GM18870 (cell line): ENCODE measurements around the gene CUEDC1.
A peak's percentile ranks its signal among the peaks of the same experiment; 100 is the strongest.
"Not testable (repeated sequence)": the region's sequence is repeated elsewhere in the genome, so short reads cannot be mapped to it uniquely, and the experiment has no call there.

Experiments used
- ATAC-seq: cut with Tn5 transposase; IDR thresholded peaks from one replicate; pipeline ENCODE4 v1.9.1; 2021; ENCODE audit warnings: moderate library complexity; ENCODE audit not compliant: unreplicated experiment

The CUEDC1 gene

DNA sequence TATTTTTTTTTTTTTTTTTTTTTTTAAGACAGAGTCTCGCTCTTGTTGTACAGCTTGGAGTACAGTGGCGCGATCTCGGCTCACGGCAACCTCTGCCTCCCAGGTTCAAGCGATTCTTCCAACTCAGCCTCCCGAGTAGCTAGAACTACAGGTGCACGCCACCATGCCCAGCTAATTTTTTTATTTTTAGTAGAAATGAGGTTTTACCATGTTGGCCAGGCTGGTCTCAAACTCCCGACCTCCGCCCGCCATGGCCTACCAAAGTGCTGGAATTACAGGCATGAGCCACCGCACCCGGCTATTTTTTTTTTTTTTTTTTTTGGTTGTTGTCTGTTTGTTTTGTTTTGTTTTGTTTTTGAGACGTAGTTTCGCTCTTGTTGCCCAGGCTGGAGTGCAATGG, 3.2 kb upstream of the CUEDC1 start:
- ATAC-seq, result not testable (repeated sequence)

DNA sequence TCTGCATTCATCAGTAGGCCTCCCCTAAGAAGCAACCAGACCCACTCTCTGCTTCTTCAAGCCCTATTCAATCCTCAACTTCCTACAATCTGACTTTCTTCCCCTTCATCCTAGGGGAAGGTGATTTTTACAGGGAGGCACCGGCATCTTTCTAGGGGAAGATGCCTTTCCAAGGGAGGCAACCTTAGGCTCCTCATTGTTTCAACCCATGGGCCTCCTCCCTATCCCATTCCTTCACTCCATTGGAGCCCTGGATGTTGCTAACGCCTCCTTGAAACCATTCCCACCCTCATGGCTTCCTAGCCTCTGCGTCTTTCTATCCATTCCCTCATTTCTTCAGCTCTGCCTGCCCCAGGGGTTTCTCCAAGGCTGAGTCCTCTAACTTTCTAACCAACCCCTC, 2.7 kb upstream of the CUEDC1 start:
- no peak for ATAC-seq

DNA sequence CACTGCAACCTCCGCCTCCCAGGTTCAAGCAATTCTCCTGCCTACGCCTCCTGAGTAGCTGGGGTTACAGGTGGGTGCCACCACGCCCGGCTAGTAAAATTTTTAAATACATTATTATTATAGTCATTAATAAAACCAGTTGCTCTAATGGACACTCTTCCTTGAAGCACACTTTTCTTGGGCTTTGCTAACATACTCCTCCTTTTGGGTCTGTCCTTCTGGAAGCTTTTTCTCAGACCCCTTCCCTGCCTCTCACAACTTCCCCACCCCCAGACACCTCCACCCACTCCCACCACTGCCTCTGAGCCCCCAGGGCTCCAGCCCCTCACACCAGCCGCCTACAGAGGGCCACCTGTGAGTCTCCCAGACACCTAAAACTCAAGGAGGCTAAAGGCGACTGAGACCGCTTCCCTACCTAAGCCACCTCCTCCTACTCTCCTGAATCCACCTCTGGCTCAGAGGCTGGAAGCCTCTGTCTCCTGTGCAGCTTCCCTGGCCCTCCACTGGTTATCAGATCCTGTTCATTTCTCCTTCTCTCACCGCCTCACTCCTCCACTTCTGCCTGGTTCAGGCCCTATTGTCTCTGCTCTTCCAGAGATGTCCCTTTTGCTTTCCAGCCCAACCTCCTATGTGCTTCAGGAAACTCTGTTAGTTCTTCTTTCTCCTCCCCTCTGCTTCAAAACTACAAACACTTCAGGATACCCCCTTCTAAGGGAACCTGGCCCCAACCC, 2.1 kb upstream of the CUEDC1 start:
- ATAC-seq, result no peak

DNA sequence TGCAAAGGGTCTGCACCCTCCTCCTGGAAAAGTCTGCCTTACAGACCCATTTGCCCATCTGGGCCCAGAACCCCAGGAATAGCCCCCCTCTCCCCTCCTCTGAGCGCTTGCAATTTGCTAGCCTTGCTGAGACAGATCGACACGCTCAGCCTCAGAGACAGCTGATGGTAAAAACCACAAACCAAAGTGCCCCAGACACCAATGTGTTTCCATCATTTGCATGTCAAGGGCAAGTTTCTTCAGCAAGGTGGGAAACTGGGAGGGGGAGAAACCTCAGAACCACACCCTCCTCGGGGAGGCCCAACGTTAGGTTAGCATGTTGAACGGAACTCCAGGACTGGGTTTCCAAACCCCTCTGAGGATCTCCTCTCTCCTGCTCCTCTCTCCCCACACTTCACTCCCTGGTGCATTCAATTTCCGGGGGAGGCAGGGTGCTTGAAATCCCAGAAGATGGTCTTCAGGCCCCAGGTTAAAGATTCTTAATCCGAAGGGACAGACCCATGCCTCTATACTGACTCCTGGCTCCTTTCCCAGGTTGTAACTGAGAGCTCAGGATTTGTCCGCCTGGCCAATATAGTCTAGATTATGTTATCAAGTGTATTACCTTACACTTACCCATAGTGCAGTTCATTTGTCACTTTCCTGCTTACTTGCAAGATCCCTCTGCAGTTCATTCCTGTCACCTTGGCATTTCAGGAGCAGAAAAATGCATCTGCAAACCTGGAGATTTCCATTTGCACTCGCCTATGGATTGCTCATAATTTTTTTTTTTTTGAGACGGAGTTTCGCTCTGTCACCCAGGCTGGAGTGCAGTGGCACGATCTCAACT, 1.3 kb upstream of the CUEDC1 start:
- ATAC-seq, result peak; percentile 62

DNA sequence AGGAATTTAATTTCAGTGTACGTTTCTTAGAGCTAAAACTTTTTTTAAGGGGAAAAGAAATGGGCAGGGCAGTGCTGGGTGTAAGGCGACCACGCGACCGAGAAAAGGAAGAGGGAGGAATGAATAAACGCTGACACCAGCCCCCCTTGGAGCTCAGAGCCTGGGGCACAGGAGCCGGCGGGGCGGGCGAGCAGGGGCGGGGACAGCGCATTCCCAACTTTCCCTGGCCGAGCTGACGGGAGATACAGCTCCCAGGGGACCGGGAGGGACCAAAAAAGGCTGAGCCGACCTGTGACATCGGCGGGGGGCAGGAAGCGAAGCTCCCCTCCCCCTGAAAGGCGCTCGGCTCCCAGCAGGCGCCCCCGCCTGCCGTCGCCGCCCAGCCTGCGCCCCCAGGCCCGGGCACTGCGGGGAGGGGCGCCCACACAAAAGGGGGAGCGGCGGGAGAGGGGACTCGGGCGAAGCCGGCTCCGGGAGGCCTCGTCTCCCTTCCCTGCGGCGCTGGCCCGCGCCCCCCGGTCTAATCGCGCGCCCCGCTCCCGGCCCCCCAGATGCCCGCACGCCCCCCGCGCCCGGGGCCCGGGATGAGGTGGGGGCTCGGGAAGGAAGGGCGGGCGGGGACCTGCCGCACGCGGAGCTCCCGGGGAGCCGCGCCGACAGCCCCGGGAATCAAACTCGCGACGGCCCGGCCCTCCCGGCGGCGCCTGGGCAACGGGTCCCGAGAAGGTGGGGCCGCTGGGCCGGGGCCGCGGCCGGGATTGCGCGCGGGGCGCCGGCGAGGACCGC, 622 bp downstream of the CUEDC1 start:
- no peak for ATAC-seq

DNA sequence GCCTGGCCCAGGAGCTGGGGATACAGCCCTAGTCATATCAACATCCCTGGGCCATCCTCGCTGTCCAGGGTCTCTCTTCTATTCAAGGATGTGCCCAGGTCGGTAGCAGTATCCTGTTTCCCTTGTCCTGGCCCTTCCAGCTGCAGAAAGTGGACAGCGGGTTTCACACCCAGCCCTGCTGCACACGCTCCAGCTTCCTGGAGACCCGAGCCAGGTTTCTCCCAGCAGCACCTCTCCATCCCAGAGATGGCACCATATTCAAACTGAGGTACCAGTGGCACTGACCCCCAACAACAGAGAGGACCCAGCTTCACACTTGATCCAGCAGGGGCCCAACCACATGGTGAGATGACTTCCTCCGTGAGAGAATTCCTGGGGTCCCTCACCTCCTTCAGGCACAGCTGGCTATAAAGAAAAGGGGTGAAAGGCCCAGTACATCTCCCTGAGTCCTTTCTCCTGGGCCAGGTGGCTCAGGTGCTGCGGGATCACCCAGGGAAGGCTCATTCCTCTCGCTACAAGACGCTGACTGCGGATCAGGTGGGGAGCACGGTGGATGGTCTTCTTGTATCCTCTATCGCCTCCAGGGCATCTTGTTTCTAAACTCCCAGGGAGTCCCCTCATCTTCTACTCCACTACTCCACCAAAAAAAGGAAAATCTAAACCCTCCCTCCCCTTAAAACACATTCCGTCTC, 1.4 kb downstream of the CUEDC1 start:
- ATAC-seq, result no peak

DNA sequence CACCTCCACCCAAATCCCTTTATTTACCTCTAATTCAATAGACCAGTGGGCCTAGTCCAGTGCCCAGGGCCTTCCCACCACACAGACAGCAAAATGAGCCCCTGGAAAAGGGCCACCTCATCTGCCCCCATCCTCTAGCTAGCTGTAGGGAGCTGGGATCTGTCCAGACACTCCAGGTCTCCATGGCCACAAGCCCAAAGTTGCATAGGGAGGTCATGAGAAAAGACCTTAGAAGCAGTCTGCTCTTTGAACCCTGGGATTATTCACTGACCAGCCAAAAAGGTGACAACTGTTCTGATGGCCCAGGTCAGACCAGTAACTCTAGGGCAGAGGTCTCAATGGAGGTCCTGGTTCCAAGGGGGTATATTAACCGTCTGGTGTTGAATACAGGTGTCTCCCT, 2.0 kb downstream of the CUEDC1 start:
- ATAC-seq, result no peak

DNA sequence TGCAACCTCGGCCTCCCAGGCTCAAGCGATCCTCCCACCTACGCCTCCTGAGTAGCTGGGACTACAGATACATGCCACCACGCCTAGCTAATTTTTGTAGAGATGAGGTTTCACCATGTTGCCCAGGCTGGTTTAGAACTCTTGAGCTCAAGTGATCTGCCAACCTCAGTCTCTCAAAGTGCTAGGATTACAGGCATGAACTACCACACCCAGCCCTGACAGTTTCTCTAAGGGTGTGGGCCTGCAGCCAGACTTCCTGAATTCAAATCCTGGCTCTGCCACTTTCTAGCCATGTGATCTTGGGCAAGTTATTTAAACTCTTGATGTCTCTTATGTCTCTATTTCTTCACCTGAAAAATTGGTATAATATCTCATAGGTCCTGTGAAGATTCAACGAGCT, 5.6 kb downstream of the CUEDC1 start:
- ATAC-seq, result no peak

DNA sequence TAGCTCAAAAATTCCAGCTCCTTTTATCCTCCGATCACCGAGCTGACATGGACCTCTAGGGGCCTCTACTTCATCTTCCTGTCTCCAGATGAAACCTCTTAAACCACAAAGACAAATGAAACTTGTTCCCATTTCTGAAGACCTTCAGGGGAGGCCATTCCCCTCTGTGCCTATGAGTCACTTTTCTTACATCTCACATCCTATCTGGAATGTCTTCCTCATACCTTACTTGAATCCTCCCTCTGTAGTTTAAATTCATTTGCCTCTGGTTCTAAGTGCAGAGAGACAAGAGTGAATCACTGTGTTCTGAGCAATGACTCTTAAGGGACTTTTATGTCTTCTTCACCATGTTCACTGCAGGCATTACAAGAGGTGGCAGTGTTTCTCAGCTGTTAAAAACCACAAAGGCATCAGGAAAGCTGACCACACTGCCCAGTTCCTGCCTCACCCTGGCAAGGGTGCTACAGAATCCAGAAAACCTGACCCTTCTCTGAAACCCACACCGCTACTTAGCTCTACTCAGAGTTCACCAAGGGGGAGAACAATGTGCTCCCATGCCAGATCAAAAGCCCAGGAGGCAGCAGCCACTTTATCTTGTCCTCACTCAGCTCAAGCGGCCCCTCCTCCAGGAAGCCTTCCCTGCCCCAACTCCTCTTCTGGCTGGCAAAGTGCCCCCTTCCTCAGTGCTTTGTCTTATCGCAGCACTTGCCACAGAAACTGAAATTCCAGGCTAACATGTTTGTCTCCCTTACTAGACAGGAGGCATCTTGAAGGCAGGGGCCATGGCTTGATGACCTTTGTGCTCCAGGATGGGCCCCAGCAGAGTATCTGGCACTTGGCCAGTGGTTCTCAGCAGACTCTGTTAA, 6.4 kb downstream of the CUEDC1 start:
- no peak for ATAC-seq

DNA sequence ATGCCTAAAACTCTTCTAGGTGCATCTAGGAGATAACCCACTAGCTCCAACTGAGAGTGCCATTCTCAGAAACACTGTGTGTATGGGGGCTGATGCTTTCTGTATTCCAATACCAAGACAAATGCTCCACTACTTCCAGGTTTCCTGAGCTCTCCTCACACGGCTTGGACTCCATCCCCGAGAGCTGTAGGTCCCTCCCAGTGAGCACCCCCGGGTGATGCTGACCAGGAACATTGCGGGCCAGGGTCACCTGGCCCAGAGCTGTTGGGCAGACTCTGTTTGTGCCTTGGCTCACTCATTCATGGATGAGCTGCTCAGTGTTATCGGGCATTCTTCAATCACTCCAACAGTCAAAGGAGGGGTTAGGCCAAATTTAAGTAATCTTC, 7.0 kb downstream of the CUEDC1 start:
- ATAC-seq, result no peak

DNA sequence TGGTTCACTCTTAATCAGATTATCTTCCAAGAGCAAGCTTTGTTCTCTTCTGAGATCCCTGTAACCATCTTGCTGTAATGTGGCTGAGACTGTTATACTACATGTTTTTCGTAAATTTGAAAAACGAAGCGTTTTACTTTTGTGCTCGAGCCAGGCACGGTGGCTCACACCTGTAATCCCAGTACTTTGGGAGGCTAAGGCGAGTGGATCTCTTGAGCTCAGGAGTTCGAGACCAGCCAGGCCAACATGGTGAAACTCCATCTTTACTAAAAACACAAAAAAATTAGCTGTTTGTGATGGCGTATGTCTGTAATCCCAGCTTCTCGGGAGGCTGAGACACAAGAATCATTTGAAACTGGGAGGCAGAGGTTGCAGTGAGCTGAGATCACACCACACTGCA, 7.8 kb downstream of the CUEDC1 start:
- ATAC-seq, result no peak

DNA sequence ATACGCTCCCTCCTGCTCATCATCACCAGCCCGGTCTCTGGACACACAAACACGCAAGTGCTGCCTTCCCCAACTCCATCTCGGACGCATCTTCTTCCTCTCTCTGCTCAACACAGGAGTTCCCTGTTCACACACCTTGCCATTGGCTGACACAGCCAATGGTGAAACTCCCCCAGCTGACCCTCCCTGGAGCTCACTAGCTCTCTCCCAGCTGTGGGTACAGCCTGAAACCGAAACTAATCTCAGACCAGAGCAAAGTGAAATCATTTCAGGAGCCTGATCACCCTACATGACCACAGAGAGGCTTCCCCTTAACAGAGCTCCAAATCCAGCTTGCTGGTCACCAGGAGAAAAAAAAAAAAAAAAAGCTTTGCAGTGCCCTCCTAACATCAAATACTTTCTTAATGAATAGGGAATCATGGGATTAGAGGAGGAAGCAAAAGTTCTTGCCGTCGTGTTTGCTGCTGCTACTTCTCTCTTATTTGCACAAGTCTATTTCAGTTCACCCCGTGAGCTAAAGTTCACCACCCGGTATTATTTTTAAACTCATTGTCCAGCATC, 8.3 kb downstream of the CUEDC1 start:
- ATAC-seq, result peak; percentile 77

DNA sequence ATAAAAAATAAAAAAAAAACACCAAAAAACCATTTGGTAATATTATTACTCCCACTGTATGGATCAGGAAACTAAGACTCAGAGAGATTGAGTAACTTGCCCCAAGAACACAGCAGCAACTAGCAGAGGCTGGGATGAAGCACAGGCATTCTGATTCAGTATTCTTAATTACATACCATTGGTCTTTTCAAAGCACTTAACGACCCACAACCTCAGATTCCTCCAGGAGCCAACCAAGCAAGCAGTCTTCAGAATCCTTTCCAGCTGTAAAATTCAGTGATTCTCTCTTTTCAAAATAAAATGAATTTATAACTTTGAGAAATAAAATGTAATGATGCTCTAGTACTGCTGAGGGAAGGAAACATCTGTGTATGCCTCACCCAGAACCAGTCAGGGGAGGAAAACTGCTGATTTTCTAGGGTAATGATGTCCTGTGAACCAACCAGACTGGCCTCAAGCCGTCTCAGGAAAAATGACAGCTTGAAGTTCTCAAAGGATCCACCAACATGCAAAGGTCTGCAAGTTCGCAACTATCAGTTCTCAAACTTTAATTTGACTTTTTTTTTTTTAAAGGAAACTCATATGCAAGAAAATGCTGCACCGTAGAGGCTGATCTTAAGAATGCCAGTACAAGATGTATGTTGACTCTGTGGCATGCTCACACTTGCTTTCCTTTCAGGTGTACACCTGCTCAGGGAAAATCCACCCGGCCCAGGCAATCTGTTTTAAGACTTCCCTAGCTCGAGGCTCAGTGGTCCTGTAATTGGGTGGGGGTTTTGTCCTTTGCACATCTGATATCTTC, 9.0 kb downstream of the CUEDC1 start:
- peak; percentile 19 for ATAC-seq

DNA sequence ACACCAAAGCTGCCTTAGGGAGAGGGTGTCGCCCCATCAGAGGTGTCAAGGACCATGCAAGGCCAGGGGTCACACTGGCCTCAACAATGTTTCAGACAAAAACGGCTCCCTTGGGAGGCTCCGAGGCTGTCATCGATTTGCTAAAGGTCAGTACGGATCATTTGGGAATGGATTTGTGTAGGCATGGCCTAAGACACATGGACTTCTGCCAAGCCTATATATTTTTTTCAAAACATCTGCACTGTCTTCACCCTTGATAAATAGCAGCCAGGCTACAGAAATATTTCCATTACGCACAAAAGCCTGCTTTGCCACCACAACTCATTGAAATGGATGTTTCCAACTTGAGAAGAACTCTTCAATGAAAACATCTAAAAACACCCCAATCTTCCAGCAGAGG, 10.3 kb downstream of the CUEDC1 start:
- ATAC-seq, result no peak

DNA sequence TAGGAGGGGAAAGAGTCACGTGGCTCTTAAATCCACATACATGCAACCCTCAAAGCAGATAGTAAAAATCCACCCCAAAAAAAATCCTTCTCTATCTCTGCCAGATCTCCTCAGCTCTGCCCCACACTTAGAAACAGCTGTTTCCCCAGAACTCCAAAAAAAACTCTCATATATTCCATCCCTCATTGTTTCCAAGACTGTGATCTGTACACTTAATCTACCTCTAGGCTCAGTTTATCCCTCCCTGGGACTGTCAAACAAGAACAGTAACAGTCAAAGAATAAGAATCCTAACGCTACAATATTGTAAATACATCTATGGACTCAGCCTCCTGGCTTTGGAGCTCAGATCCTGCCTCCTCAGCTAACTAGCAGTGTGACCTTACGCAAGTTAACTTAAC, 11.6 kb downstream of the CUEDC1 start:
- no peak for ATAC-seq

DNA sequence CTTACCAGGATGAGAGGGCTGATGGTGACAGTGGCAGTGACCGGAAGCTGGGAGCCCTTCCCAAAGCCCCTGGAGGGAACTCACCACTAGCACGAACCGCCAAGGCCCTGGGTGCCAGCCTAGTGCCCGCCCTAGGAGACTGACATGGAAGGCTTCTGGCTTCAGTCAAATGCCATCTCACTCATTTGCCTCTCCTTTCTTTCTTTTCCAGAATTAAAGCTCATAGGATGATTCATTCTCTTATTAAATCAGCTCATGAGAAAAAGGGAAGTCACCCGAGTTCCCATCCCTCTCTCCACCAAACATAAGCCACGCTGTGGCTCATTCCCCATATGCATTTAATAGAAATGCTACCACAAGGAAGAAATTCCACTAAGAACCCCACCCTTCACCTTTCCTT, 12.1 kb downstream of the CUEDC1 start:
- no peak for ATAC-seq

DNA sequence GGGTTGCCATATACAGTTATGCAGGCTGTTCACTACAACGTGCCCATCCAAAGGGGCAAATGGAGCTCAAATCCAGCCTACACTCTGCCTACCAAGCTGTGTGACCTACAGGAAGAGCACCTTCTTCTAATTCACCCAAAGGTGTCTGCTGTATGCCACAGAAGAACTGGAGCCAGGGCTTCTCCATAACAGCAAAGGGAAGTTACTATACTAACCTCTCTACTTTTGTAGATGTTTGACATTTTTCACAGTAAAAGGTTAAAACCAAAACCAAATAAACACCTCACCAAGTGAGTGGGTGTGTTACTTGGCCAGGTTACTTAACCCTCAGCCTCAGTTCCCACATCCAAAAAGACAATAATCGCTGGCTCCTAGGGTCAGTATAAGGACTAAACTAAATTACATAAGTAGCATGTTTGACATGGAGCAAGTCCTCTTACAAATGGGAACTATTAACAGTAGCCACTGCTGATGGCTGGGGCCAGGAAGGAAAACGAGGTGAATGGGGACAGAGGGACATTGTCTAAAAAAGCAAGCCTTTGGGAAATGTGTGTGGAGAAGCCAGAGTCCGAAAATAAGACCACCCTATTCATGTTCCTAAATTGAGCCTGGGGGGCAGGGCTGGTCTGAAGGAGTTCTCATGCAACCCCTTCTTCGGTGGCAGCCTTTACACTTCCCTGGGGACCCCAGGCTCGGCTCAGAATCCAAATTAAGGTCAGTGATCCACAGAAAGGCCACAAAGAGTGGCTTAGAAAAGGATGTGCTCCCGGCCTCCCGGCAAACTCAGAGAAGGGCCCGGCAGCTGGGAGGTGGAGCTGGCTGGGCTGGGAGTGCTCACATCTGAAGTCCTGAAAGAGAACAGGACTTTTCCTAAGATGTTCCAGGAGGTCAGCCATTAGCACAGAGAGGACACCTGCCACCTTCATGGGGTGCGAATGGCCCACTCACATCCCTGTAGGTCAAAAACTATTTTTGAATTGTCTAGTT, 13.5 kb downstream of the CUEDC1 start:
- no peak for ATAC-seq
